HG03025 (cell line): ENCODE measurements around the gene KIF26A.

Experiments used
- ATAC-seq: cut with Tn5 transposase; IDR thresholded peaks from one replicate; pipeline ENCODE4 v1.9.1; 2021; ENCODE audit warnings: mild to moderate bottlenecking, moderate library complexity; ENCODE audit not compliant: unreplicated experiment, low FRiP score

The KIF26A gene

GRCh38 chr14:104101086-104101621 is 37.2 kb upstream of the KIF26A start:
- no peak for ATAC-seq

- ATAC-seq, result no peak
These were observed 36.6 kb upstream of the KIF26A start for GRCh38 chr14:104101651-104102281.

- no peak for ATAC-seq
These were observed 36.0 kb upstream of the KIF26A start for GRCh38 chr14:104102282-104102914.

- ATAC-seq, result no peak
These were observed 35.3 kb upstream of the KIF26A start for GRCh38 chr14:104103061-104103445.

GRCh38 chr14:104103446-104104075 is 34.8 kb upstream of the KIF26A start:
- ATAC-seq, result no peak

GRCh38 chr14:104104076-104104901 is 34.1 kb upstream of the KIF26A start:
- ATAC-seq, result no peak

- ATAC-seq, result no peak
These were observed 33.1 kb upstream of the KIF26A start for GRCh38 chr14:104105071-104105821.

GRCh38 chr14:104105822-104106470 is 32.4 kb upstream of the KIF26A start:
- no peak for ATAC-seq

- no peak for ATAC-seq
These were observed 31.9 kb upstream of the KIF26A start for GRCh38 chr14:104106471-104106991.

- no peak for ATAC-seq
These were observed 31.2 kb upstream of the KIF26A start for GRCh38 chr14:104107101-104107581.

- ATAC-seq, result no peak
These were observed 30.5 kb upstream of the KIF26A start for GRCh38 chr14:104107611-104108569.

GRCh38 chr14:104108570-104109541 is 29.5 kb upstream of the KIF26A start:
- no peak for ATAC-seq

- ATAC-seq, result no peak
These were observed 28.5 kb upstream of the KIF26A start for GRCh38 chr14:104109731-104110361.

GRCh38 chr14:104110491-104111209 is 27.7 kb upstream of the KIF26A start:
- no peak for ATAC-seq

- no peak for ATAC-seq
These were observed 26.9 kb upstream of the KIF26A start for GRCh38 chr14:104111301-104112112.
